ENCODE data around the gene TFIP11. TPM values are rescaled to one million over a fixed set of nuclear protein-coding genes. Genes with fewer than 3 reads are reported as not detected.

The TFIP11 gene
- total RNA-seq, 2 donors from 2014 or later = 21.9 to 33.2 TPM

GRCh38 chr22:26463688-26464087 is 48.6 kb downstream of the TFIP11 start:
- no peak for DNase-seq (ENCODE audit: low spot score)
- no peak overlapping the region for H3K4me3 ChIP-seq
- peaks cover 0 to 12% of the 10 kb centered on the region in 2 donors for H3K36me3 ChIP-seq
- no peaks in the 10 kb centered on the region for H3K27me3 ChIP-seq (replicated peaks; ENCODE audit: insufficient read depth)
- 72% methylated on average over 9 of the region's 9 CpGs for WGBS
- no peak overlapping the region for H3K27ac ChIP-seq
- intact Hi-C loops (cut with DNase I) = no loop called here
- no peaks in the 10 kb centered on the region for H3K9me3 ChIP-seq
- TF ChIP-seq CTCF (IDR thresholded peaks at IDR 0.05) (no peak), POLR2A (IDR thresholded peaks at IDR 0.05) (no peak), POLR2AphosphoS5 (IDR thresholded peaks at IDR 0.05) (no peak)
- no peaks in the 10 kb centered on the region for H3K4me1 ChIP-seq (replicated peaks)

- no peak for DNase-seq (ENCODE audit: low spot score)
- TF ChIP-seq CTCF (IDR thresholded peaks at IDR 0.05) (no peak), POLR2AphosphoS5 (IDR thresholded peaks at IDR 0.05) (no peak), POLR2A (IDR thresholded peaks at IDR 0.05) (no peak)
- 56% methylated on average over 10 of the region's 10 CpGs for WGBS
- Histone ChIP-seq H3K9me3 (no peaks in the 10 kb centered on the region), H3K27me3 (replicated peaks; ENCODE audit: insufficient read depth) (no peaks in the 10 kb centered on the region), H3K27ac (no peak overlapping the region), H3K36me3 (peaks cover 0 to 12% of the 10 kb centered on the region in 2 donors), H3K4me1 (replicated peaks) (no peaks in the 10 kb centered on the region), H3K4me3 (no peak overlapping the region)
- intact Hi-C loops (cut with DNase I) = no loop called here
Observed at GRCh38 chr22:26463101-26463661, 49.1 kb downstream of the TFIP11 start.

GRCh38 chr22:26462641-26463040 is 49.6 kb downstream of the TFIP11 start:
- DNase-seq (ENCODE audit: low spot score) = no peak
- 79% methylated on average over 3 of the region's 3 CpGs for WGBS
- no peak overlapping the region for H3K27ac ChIP-seq
- H3K9me3 ChIP-seq = no peaks in the 10 kb centered on the region
- no peaks in the 10 kb centered on the region for H3K4me1 ChIP-seq (replicated peaks)
- H3K27me3 ChIP-seq (replicated peaks; ENCODE audit: insufficient read depth) = no peaks in the 10 kb centered on the region
- intact Hi-C loops (cut with DNase I) = no loop called here
- no peak for TF ChIP-seq CTCF (IDR thresholded peaks at IDR 0.05)
- no peak for TF ChIP-seq POLR2AphosphoS5 (IDR thresholded peaks at IDR 0.05)
- TF ChIP-seq POLR2A (IDR thresholded peaks at IDR 0.05) = no peak
- H3K36me3 ChIP-seq = peaks cover 0 to 12% of the 10 kb centered on the region in 2 donors
- no peak overlapping the region for H3K4me3 ChIP-seq

GRCh38 chr22:26462051-26462450 is 50.2 kb downstream of the TFIP11 start:
- H3K4me3 ChIP-seq = no peak overlapping the region
- intact Hi-C loops (cut with DNase I) = no loop called here
- H3K36me3 ChIP-seq = peaks cover 0 to 12% of the 10 kb centered on the region in 2 donors
- H3K27ac ChIP-seq = no peak overlapping the region
- DNase-seq (ENCODE audit: low spot score) = no peak
- no peaks in the 10 kb centered on the region for H3K27me3 ChIP-seq (replicated peaks; ENCODE audit: insufficient read depth)
- H3K9me3 ChIP-seq = no peaks in the 10 kb centered on the region
- TF ChIP-seq POLR2AphosphoS5 (IDR thresholded peaks at IDR 0.05) = no peak
- no peak for TF ChIP-seq CTCF (IDR thresholded peaks at IDR 0.05)
- TF ChIP-seq POLR2A (IDR thresholded peaks at IDR 0.05) = no peak
- H3K4me1 ChIP-seq (replicated peaks) = no peaks in the 10 kb centered on the region
- 91% methylated on average over 5 of the region's 5 CpGs for whole genome bisulfite sequencing

GRCh38 chr22:26461188-26461810 is 51.0 kb downstream of the TFIP11 start:
- H3K9me3 ChIP-seq = no peaks in the 10 kb centered on the region
- WGBS = 40% methylated on average over 3 of the region's 3 CpGs
- H3K4me1 ChIP-seq (replicated peaks) = no peaks in the 10 kb centered on the region
- TF ChIP-seq CTCF (IDR thresholded peaks at IDR 0.05) (peak; percentile 60 to 81 (median 77)), POLR2AphosphoS5 (IDR thresholded peaks at IDR 0.05) (no peak), POLR2A (IDR thresholded peaks at IDR 0.05) (no peak)
- no peak overlapping the region for H3K4me3 ChIP-seq
- peaks cover 0 to 12% of the 10 kb centered on the region in 2 donors for H3K36me3 ChIP-seq
- H3K27me3 ChIP-seq (replicated peaks; ENCODE audit: insufficient read depth) = no peaks in the 10 kb centered on the region
- peak; percentile 54 for DNase-seq (ENCODE audit: low spot score)
- H3K27ac ChIP-seq = peak overlapping the region in 1 of 2 donors; percentile 8
- intact Hi-C loops (cut with DNase I) = loop anchor here (1.0 kb wide), 1 partner anchor 63 kb away; no protein-coding TSS in a partner anchor

Data from prostate gland (tissue), 2 donors.